NCI-H2196 (cell line): ENCODE measurements around the gene VPS18.

Source experiments
- DNase-seq: peaks from one replicate; lab custom pipeline; 2025; ENCODE audit not compliant: unreplicated experiment; lab: John Stamatoyannopoulos, UW

Gene VPS18

GRCh38 chr15:40918146-40918798 is 24.0 kb downstream of the VPS18 start:
- DNase-seq, result no peak

- no peak for DNase-seq
Observed at GRCh38 chr15:40918799-40919392, 24.6 kb downstream of the VPS18 start.

GRCh38 chr15:40921949-40922607 is 27.8 kb downstream of the VPS18 start:
- no peak for DNase-seq

GRCh38 chr15:40922608-40923005 is 28.4 kb downstream of the VPS18 start:
- no peak for DNase-seq

- DNase-seq, result no peak
Observed at GRCh38 chr15:40923551-40923950, 29.3 kb downstream of the VPS18 start.

GRCh38 chr15:40925495-40925862 is 31.2 kb downstream of the VPS18 start:
- no peak for DNase-seq

GRCh38 chr15:40925863-40926658 is 31.8 kb downstream of the VPS18 start:
- DNase-seq, result no peak

GRCh38 chr15:40926659-40927494 is 32.6 kb downstream of the VPS18 start:
- no peak for DNase-seq

- no peak for DNase-seq
Observed at GRCh38 chr15:40927495-40927872, 33.2 kb downstream of the VPS18 start.

GRCh38 chr15:40927873-40928806 is 33.9 kb downstream of the VPS18 start:
- DNase-seq, result peak; percentile 65

- DNase-seq, result peak; percentile 80
Observed at GRCh38 chr15:40928821-40929659, 34.8 kb downstream of the VPS18 start, which contains the start of gene DLL4. Gene DLL4, plus strand, starts transcription at chr15:40929340. Its CDS starts 329 bp downstream, at chr15:40929669.

- DNase-seq, result peak; percentile 18
Observed at GRCh38 chr15:40929660-40930429, 35.6 kb downstream of the VPS18 start.

- peak; percentile 59 for DNase-seq
Observed at GRCh38 chr15:40930430-40931299, 36.4 kb downstream of the VPS18 start.

- no peak for DNase-seq
Observed at GRCh38 chr15:40931300-40932142, 37.3 kb downstream of the VPS18 start.

- DNase-seq, result peak; percentile 32
Observed at GRCh38 chr15:40932156-40932555, 37.9 kb downstream of the VPS18 start.
